Endothelial cell of umbilical vein (primary cell): ENCODE data around the gene RAB3B. TPM values are rescaled to one million over a fixed set of nuclear protein-coding genes. Genes with fewer than 3 reads are reported as not detected.

ENCODE experiments used
- BruUV-seq: library from RNA; stranded (reverse); fragments of 400-500 nt; replicated peaks from 2 replicates; lab custom pipeline; 2021; lab: Mats Ljungman, UMichigan
- CTCF ChIA-PET: fragments of 300-600, 350-600 bp; sonication (Branson Sonifier 250); formaldehyde crosslinking; loops from one replicate; lab custom pipeline; 2021; ENCODE audit warnings: antibody characterized with exemption, inconsistent platforms; lab: Charles Lee
- POLR2A ChIA-PET: fragments of 300-600, 350-600 bp; sonication (Branson Sonifier 250); formaldehyde crosslinking; loops from one replicate; lab custom pipeline; 2021; ENCODE audit warnings: antibody characterized with exemption, inconsistent platforms; lab: Charles Lee
- DNase-seq: peaks from one replicate; pipeline ENCODE4 v3.0.0-alpha.2; 2011; ENCODE audit warnings: low read depth, low spot score
- FAIRE-seq: peaks from 2 replicates; lab custom pipeline; 2011; peaks lifted over from hg19 to GRCh38; lab: Jason Lieb, UNC
- H2AFZ ChIP-seq: 2 replicates; pipeline ENCODE4 v1.6.0; 2012; ENCODE audit warnings: low read depth, low read length, control low read depth, inconsistent platforms
- H3K27ac ChIP-seq: 2 replicates; pipeline ENCODE4 v1.5.1; 2011; ENCODE audit warnings: low read depth, mild to moderate bottlenecking, control low read depth, low read length, moderate library complexity; ENCODE audit not compliant: insufficient read depth
- H3K27me3 ChIP-seq, 2 experiments: 2 replicates each; pipeline versions ENCODE4 v1.6.0 to v1.6.1; 2011; ENCODE audit warnings: low read length in 2 of 2, mixed read lengths in 1 of 2; ENCODE audit not compliant: control insufficient read depth in 2 of 2, insufficient read depth in 2 of 2
- H3K36me3 ChIP-seq, 2 experiments: 2 replicates in 1 of 2; 3 replicates in 1 of 2; pipeline ENCODE4 v1.5.1; 2011; ENCODE audit warnings: low read length in 2 of 2, mild to moderate bottlenecking in 1 of 2, moderate library complexity in 1 of 2; ENCODE audit not compliant: control insufficient read depth in 2 of 2, insufficient read depth in 2 of 2; ENCODE audit errors: extremely low read depth in 1 of 2
- H3K4me1 ChIP-seq: 3 replicates; pipeline ENCODE4 v1.5.1; 2011; ENCODE audit warnings: mild to moderate bottlenecking, low read length; ENCODE audit not compliant: control insufficient read depth, insufficient read depth; ENCODE audit errors: extremely low read depth
- H3K4me2 ChIP-seq: 2 replicates; pipeline ENCODE4 v1.6.1; 2011; ENCODE audit warnings: low read length, control low read depth, mixed read lengths; ENCODE audit not compliant: insufficient read depth
- H3K4me3 ChIP-seq, 3 experiments: fragments of 200-600 bp in 1 of 3; sonication (generic), shearing (Covaris generic) in 1 of 3; replicated peaks in 1 of 3; 2 replicates each; pipeline ENCODE4 v1.5.1; 2011 to 2016; ENCODE audit warnings: control low read depth in 3 of 3, low read length in 3 of 3, mild to moderate bottlenecking in 2 of 3, inconsistent platforms in 1 of 3, low read depth in 1 of 3, moderate library complexity in 1 of 3; ENCODE audit not compliant: insufficient read depth in 1 of 3
- H3K79me2 ChIP-seq: 2 replicates; pipeline ENCODE4 v1.6.0; 2012; ENCODE audit warnings: low read length, inconsistent platforms; ENCODE audit not compliant: control insufficient read depth, insufficient read depth
- H3K9ac ChIP-seq: replicated peaks from 2 replicates; pipeline ENCODE3; 2011; ENCODE audit warnings: low read length, control low read depth; ENCODE audit not compliant: insufficient read depth; ENCODE audit errors: extremely low read depth
- H3K9me1 ChIP-seq: replicated peaks from 3 replicates; pipeline ENCODE4 v1.6.0; 2011; ENCODE audit warnings: mild to moderate bottlenecking, low read length; ENCODE audit not compliant: control insufficient read depth, insufficient read depth; ENCODE audit errors: extremely low read depth
- H3K9me3 ChIP-seq: replicated peaks from 2 replicates; pipeline ENCODE4 v1.5.1; 2012; ENCODE audit warnings: low read length, inconsistent platforms; ENCODE audit not compliant: control insufficient read depth, insufficient read depth
- H4K20me1 ChIP-seq: replicated peaks from 2 replicates; pipeline ENCODE3; 2011; ENCODE audit warnings: mild to moderate bottlenecking, low read length; ENCODE audit not compliant: control insufficient read depth, insufficient read depth; ENCODE audit errors: extremely low read depth
- CTCF ChIP-seq, 2 donors: IDR thresholded peaks; 1 replicate in 1 of 2; 2 replicates in 1 of 2; pipeline ENCODE4 v1.5.1; 2011; ENCODE audit warnings: low read length in 2 of 2, mild to moderate bottlenecking in 2 of 2, moderate library complexity in 2 of 2, control low read depth in 1 of 2, inconsistent platforms in 1 of 2, low read depth in 1 of 2; ENCODE audit not compliant: insufficient read depth in 1 of 2; ENCODE audit errors: extremely low read depth in 1 of 2
- EZH2 ChIP-seq: IDR thresholded peaks from 2 replicates; pipeline ENCODE4 v1.6.1; 2012; ENCODE audit warnings: borderline replicate concordance, low read depth, mild to moderate bottlenecking, moderate library complexity, low read length, inconsistent platforms; ENCODE audit not compliant: severe bottlenecking
- FOS ChIP-seq: IDR thresholded peaks from 2 replicates; pipeline ENCODE4 v1.6.1; 2011; ENCODE audit warnings: mild to moderate bottlenecking, low read length, moderate library complexity, borderline replicate concordance; ENCODE audit not compliant: insufficient read depth
- GATA2 ChIP-seq: IDR thresholded peaks from 2 replicates; pipeline ENCODE4 v1.7.0; 2011; ENCODE audit warnings: low read depth, mild to moderate bottlenecking, moderate library complexity, mixed read lengths, low read length; ENCODE audit not compliant: insufficient read length, insufficient read depth
- JUN ChIP-seq: IDR thresholded peaks from 2 replicates; pipeline ENCODE4 v1.6.1; 2011; ENCODE audit warnings: borderline replicate concordance, low read depth; ENCODE audit not compliant: insufficient read length, insufficient read depth
- MYC ChIP-seq: IDR thresholded peaks from one replicate; pipeline ENCODE4 v1.6.1; 2011; ENCODE audit warnings: mild to moderate bottlenecking, low read depth, low read length
- POLR2A ChIP-seq: IDR thresholded peaks from 2 replicates; pipeline ENCODE4 v1.6.1; 2012; ENCODE audit warnings: low read depth, mild to moderate bottlenecking, control low read depth, low read length
- POLR2AphosphoS5 ChIP-seq: IDR thresholded peaks from 2 replicates; pipeline ENCODE4 v1.6.1; 2012; ENCODE audit warnings: low read depth, mild to moderate bottlenecking, control low read depth, low read length, moderate library complexity; ENCODE audit not compliant: insufficient read depth
- dilution Hi-C: fragments of 300-500 bp; cut with MboI; formaldehyde crosslinking; loops from one replicate; pipeline ENCODE4 v1.15.0; 2019; ENCODE audit warnings: low sequenced_read_pairs; ENCODE audit not compliant: extremely low pct_ligation_motif_present
- intact Hi-C: fragments of 100-400 bp; cut with micrococcal nuclease; formaldehyde crosslinking; loops from one replicate; pipeline ENCODE4 v1.10.0; 2022
- polyA plus RNA-seq, 4 experiments: library from polyadenylated mRNA; depleted of rRNA in 3 of 4; stranded (reverse) in 3 of 4; unstranded in 1 of 4; fragments of >200 nt; gene quantifications; 2 replicates each; pipeline versions ENCODE4 v1.2.1 to v1.2.3, GENCODE V29; 2011 to 2012; ENCODE audit warnings: missing spikeins in 1 of 4
- total RNA-seq: library from RNA; stranded (reverse); gene quantifications from 2 replicates; pipeline ENCODE4 v1.2.3, GENCODE V29; 2021
- TF ChIP-seq, protein P1 (sequence below): IDR thresholded peaks from 2 replicates; pipeline ENCODE4 v1.6.1; 2011; ENCODE audit not compliant: insufficient read depth, insufficient read length

Gene RAB3B
- total and polyA plus RNA-seq, 2 donors (not counting 3 experiments of a cell fraction or from before 2014, with no cell fraction given) = 4.1 to 10.4 TPM

DNA sequence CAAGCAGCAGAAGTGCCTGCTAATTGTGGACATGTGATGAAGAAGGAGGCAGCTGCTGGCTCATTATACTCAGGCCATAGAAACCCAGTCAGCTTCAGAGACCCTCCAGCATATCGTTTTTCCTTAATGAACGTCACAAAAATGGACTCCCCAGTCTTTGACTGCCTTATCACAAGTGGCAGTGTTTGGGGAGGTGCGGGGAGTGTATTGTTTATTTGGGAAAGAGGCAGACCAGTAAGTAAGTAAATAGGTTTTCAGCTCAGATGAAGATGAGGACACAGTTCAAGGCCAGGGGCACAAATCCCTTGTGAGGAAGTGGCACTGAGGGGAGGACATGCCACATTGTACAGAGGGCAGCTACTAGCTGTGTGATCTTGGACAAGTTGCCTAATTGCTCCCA, 68.5 kb downstream of the RAB3B start:
- no peak for FAIRE-seq
- intact Hi-C loops (no loop called here), dilution Hi-C loops (no loop called here)
- ChIA-PET CTCF (no interaction called here), POLR2A (no interaction called here)
- Histone ChIP-seq H3K9me3 (no peaks in the 10 kb centered on the region), H3K79me2 (no peaks in the 10 kb centered on the region), H3K27me3 (no peaks in the 10 kb centered on the region), H3K9ac (no peak overlapping the region), H3K27ac (no peak overlapping the region), H3K9me1 (no peaks in the 10 kb centered on the region), H2AFZ (no peak overlapping the region), H4K20me1 (no peaks in the 10 kb centered on the region), H3K4me3 (no peak overlapping the region), H3K36me3 (no peaks in the 10 kb centered on the region), H3K4me1 (peaks cover 12% of the 10 kb centered on the region), H3K4me2 (no peak overlapping the region)
- no peak for DNase-seq
- no TSS peak for BruUV-seq
- TF ChIP-seq FOS = no peak
- no peak for TF ChIP-seq MYC
- TF ChIP-seq, protein P1, sequence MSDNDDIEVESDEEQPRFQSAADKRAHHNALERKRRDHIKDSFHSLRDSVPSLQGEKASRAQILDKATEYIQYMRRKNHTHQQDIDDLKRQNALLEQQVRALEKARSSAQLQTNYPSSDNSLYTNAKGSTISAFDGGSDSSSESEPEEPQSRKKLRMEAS = no peak
- no peak for TF ChIP-seq POLR2A
- TF ChIP-seq EZH2 = no peak
- TF ChIP-seq CTCF (IDR thresholded peaks at IDR 0.05; ENCODE audit: extremely low read depth in 1 of 2, insufficient read depth in 1 of 2, low read depth in 1 of 2, low read length in 2 of 2) = no peak
- no peak for TF ChIP-seq JUN
- no peak for TF ChIP-seq POLR2AphosphoS5
- TF ChIP-seq GATA2 = no peak
